GM19043 (cell line): ENCODE results near the gene EPB41.

ENCODE experiments used
- ATAC-seq: cut with Tn5 transposase; IDR thresholded peaks from one replicate; pipeline ENCODE4 v1.9.1; 2021; ENCODE audit warnings: low read depth; ENCODE audit not compliant: unreplicated experiment

The EPB41 gene

DNA sequence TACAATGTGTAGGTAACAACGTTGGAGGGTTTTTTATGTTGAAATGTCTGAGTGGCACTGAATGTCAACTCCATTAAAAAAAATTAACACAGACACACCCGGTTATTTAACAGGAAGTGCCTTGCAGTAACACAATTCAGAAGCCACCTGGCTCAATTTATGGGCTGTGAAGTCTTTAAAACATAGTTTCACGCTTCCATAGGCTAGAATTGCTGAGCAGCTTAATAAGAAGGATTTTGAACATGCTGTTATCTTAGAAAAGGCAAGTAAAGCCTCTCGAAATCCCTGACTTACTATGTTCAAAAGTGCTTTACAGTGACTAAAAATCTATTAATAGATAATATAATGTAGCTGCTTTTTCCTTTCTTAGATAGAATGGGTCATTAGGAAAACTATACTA is 247.7 kb downstream of the EPB41 start:
- no peak for ATAC-seq

- ATAC-seq, result no peak
Observed at GRCh38 chr1:29162476-29163138, 248.2 kb downstream of the EPB41 start.

GRCh38 chr1:29164588-29164987 is 250.2 kb downstream of the EPB41 start:
- no peak for ATAC-seq

DNA sequence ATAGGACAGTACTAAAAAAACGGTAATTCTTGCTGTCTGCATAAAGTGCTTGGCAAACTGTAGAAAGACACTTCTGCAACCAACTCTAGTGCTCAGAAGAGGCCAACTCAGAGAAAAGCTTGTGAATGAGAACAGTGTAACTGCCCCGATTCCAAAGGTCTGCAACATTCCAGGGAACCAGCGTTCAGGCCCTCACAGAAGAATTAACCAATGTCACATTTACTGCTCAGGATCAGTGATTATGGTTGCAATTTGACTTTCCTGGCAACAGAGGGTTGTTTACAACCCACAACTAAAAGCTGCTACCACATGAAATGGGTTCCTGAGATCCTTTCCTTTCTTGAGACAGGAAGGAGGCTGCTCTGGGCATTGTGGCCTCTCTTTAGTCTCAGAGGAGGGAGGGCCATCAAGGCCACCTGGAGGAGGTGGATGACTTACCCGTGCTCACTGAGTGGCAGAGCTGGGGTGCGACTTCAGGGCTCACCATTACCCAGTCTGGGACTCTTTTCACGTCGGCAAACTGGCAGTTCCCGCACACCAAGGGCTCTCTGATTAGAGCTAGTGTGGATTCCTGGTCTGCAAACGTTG is 252.0 kb downstream of the EPB41 start:
- no peak for ATAC-seq

DNA sequence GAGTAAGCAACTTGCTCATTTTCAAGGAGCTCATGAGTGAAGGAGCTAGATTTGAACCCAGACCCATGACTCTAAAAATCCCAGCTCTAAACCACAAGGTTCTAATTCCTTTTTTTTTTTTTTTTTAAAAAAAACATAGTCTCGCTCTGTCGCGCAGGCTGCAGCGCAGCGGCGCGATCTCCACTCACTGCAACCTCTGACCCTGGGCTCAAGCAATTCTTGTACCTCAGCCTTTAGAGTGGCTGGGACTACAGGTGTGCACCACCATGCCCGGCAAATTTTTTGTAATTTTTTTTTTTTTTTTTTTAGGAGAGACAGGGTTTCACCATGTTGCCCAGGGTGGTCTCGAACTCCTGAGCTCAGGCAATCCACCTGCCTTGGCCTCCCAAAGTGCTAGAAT is 253.5 kb downstream of the EPB41 start:
- no peak for ATAC-seq
